RWPE2 (cell line): Measurements from ENCODE around the gene GPR4.

ENCODE experiments used
- ATAC-seq: fragments of 200-7000 bp; cut with Tn5 transposase; 3 replicates; pipeline ENCODE4 v1.9.1; 2021; ENCODE audit warnings: low read depth
- DNase-seq: peaks from one replicate; pipeline ENCODE4 v3.0.0-alpha.2; 2020; ENCODE audit warnings: low spot score
- H3K27ac ChIP-seq: fragments of 450-650 bp; 2 replicates; pipeline ENCODE4 v1.5.1; 2017; ENCODE audit warnings: mild to moderate bottlenecking; ENCODE audit not compliant: poor library complexity, severe bottlenecking
- H3K27me3 ChIP-seq: fragments of 250-450 bp; sonication (Bioruptor Pico); 2 replicates; pipeline ENCODE4 v1.5.1; 2021; ENCODE audit warnings: mild to moderate bottlenecking, moderate library complexity; ENCODE audit not compliant: insufficient read depth, poor library complexity, severe bottlenecking
- H3K36me3 ChIP-seq: fragments of 250-450 bp; sonication (Bioruptor Pico); 2 replicates; pipeline ENCODE4 v1.5.1; 2020; ENCODE audit warnings: low read depth, mild to moderate bottlenecking, moderate library complexity
- H3K4me1 ChIP-seq: fragments of 250-450 bp; sonication (Bioruptor Pico); 2 replicates; pipeline ENCODE4 v1.5.1; 2021; ENCODE audit warnings: mild to moderate bottlenecking, moderate library complexity; ENCODE audit not compliant: insufficient read depth, poor library complexity, severe bottlenecking
- H3K4me3 ChIP-seq: fragments of 250-450 bp; sonication (Bioruptor Pico); 2 replicates; pipeline ENCODE4 v1.5.1; 2021; ENCODE audit warnings: mild to moderate bottlenecking, moderate library complexity; ENCODE audit not compliant: severe bottlenecking
- H3K9me3 ChIP-seq: fragments of 250-450 bp; sonication (Bioruptor Pico); 2 replicates; pipeline ENCODE4 v1.5.1; 2021; ENCODE audit warnings: mild to moderate bottlenecking, moderate library complexity; ENCODE audit not compliant: severe bottlenecking
- TF ChIP-seq, protein P1 (sequence below): fragments of 450-650 bp; IDR thresholded peaks from one replicate; pipeline ENCODE4 v1.5.1; 2017; ENCODE audit warnings: mild to moderate bottlenecking, moderate library complexity; ENCODE audit not compliant: poor library complexity, severe bottlenecking

Gene GPR4

GRCh38 chr19:45601524-45602374 lies at the start of gene GPR4:
TSS of gene GPR4 (minus strand) at chr19:45602212. CDS start at chr19:45591866, 10,346 bp downstream.
- no peaks in the 10 kb centered on the region for H3K36me3 ChIP-seq
- no peak for DNase-seq
- H3K27me3 ChIP-seq = no peaks in the 10 kb centered on the region
- peaks cover 18% of the 10 kb centered on the region for H3K4me1 ChIP-seq
- peak within 1 kb of the TSS; percentile 27 for H3K4me3 ChIP-seq
- no peak within 1 kb of the TSS for H3K27ac ChIP-seq
- peak; percentile 57; the same call in 2 of the 3 replicates for ATAC-seq
- TF ChIP-seq, protein P1, sequence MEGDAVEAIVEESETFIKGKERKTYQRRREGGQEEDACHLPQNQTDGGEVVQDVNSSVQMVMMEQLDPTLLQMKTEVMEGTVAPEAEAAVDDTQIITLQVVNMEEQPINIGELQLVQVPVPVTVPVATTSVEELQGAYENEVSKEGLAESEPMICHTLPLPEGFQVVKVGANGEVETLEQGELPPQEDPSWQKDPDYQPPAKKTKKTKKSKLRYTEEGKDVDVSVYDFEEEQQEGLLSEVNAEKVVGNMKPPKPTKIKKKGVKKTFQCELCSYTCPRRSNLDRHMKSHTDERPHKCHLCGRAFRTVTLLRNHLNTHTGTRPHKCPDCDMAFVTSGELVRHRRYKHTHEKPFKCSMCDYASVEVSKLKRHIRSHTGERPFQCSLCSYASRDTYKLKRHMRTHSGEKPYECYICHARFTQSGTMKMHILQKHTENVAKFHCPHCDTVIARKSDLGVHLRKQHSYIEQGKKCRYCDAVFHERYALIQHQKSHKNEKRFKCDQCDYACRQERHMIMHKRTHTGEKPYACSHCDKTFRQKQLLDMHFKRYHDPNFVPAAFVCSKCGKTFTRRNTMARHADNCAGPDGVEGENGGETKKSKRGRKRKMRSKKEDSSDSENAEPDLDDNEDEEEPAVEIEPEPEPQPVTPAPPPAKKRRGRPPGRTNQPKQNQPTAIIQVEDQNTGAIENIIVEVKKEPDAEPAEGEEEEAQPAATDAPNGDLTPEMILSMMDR = no peak
- H3K9me3 ChIP-seq = no peaks in the 10 kb centered on the region

DNA sequence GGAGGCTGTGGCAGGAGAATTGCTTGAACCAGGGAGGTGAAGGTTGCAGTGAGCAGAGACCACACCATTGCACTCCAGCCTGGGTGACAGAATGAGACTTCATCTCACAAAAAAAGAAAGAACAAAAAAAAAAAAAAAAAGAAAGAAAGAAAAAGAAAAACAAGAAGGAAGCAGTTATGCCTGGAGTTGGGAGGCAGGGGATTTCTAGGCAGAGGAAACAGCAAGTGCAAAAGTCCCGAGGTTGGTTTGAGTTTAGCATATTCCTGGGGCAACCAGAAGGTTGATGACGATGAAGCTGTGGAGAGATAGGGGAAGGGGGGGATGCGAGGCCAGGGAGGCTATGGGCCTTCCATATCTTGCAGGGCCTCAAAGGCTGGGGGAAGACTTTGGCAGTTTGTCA lies 48.7 kb upstream of the GPR4 start:
- TF ChIP-seq, protein P1 = no peak
- Histone ChIP-seq H3K36me3 (no peaks in the 10 kb centered on the region), H3K27ac (no peak overlapping the region), H3K4me1 (peaks cover 6% of the 10 kb centered on the region), H3K4me3 (no peak overlapping the region), H3K9me3 (no peaks in the 10 kb centered on the region), H3K27me3 (no peaks in the 10 kb centered on the region)
- DNase-seq (no peak), ATAC-seq (no peak)

DNA sequence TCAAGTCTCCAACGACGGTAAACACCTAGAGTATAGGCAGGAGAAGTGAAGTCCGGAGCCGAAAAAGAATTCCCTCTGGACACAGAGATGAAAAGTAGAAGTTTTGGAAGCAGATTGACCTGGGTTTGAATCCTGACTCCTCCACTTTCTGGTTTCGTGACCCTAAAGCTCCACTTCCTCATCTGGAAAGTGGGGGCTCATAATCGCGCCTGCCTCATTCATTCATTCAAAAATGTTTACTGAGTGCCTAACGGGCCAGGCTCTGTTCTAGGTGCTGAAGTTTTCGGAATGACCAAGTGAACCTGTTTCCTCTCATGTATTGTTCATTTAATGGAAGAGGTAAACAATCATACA lies 44.3 kb upstream of the GPR4 start:
- Histone ChIP-seq H3K4me3 (peak overlapping the region; percentile 27), H3K9me3 (no peaks in the 10 kb centered on the region), H3K27me3 (no peaks in the 10 kb centered on the region), H3K4me1 (peaks cover 13% of the 10 kb centered on the region), H3K36me3 (no peaks in the 10 kb centered on the region), H3K27ac (no peak overlapping the region)
- TF ChIP-seq, protein P1 = no peak
- no peak for ATAC-seq
- DNase-seq = no peak

GRCh38 chr19:45645631-45646344 lies 43.8 kb upstream of the GPR4 start:
- ATAC-seq (peak; percentile 61), DNase-seq (peak; percentile 85)
- Histone ChIP-seq H3K36me3 (no peaks in the 10 kb centered on the region), H3K27me3 (no peaks in the 10 kb centered on the region), H3K4me3 (peak overlapping the region; percentile 27), H3K27ac (no peak overlapping the region), H3K4me1 (peaks cover 13% of the 10 kb centered on the region), H3K9me3 (no peaks in the 10 kb centered on the region)
- TF ChIP-seq, protein P1 = no peak
